GM21360 (cell line): ENCODE measurements around the gene TOR1B.

Experiments used
- ATAC-seq: cut with Tn5 transposase; IDR thresholded peaks from one replicate; pipeline ENCODE4 v1.9.1; 2021; ENCODE audit warnings: mild to moderate bottlenecking, moderate library complexity; ENCODE audit not compliant: unreplicated experiment

TOR1B gene

DNA sequence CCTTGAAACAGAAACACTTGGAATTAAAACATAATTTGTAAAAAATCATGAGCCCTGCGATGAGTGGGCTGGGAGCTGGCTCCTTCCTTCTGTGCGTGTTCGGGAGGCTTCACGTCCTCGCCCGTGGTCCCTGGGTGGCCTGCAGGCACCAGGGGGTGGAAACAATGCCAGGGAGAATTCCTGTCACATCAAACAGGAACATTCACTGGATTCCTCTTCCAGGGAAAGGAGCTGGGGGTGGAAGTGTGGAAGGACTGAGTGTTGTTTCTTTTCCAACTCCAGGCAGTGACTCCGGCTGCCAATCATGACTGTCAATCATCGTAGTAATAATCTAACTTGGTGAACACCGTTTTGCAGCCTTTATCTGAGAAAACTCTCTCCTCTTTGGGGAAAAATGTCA lies 10.7 kb downstream of the TOR1B start:
- ATAC-seq, result no peak

DNA sequence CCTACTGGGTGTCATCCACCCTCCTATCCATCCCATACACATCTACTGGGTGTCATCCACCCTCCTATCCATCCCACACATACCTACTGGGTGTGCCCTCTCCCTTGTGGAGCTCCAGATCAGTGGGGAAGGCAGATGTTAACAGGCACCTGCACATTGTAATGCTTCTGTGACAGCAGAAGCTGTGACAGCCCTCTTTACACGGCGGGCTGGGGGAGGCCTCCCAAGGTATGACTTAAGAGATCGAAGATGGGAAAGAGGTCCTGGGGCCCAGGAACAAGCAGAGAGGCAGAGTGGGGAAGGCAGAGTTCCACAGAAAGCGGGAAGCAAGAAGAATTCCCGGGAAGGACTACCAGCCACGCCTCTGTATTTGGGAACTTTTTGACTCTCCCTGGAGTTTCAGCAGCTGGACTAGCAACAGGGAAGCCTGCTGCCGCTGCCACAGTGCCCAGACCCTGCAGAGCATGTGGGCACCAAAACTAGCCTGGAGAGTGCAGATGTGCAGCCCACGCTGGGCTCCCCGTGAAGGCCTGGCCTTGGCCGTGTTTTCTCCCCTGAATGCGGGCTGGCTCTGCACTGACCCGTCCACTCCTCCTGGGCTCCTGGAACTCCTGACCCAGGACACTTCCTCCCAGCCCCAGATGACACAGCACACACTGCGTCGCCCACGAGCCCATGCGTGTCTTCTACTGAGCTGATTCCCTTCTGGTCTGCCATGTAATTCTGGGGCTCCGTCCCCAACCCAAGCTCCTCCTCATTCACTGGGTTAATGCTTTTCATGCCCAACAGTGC lies 11.6 kb downstream of the TOR1B start:
- ATAC-seq, result no peak

DNA sequence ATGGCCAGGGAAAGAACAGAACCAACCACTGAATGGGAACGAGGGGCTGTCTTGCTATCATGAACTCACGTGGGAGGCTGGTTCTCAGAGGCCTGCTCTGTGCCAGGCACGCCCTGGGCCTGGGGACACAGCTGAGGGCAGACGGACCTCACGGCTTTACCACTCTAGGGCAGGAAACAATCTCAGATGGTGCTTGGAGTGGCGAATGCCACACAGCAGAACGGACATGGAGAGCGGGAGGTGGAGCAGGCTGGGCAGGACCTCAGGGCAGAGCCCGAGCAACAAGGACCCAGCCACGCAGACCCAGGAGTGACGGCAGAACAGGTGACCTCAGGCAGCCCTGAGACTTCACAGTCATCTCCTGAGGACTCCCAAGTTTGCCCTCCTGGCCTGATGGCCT lies 12.3 kb downstream of the TOR1B start:
- no peak for ATAC-seq

DNA sequence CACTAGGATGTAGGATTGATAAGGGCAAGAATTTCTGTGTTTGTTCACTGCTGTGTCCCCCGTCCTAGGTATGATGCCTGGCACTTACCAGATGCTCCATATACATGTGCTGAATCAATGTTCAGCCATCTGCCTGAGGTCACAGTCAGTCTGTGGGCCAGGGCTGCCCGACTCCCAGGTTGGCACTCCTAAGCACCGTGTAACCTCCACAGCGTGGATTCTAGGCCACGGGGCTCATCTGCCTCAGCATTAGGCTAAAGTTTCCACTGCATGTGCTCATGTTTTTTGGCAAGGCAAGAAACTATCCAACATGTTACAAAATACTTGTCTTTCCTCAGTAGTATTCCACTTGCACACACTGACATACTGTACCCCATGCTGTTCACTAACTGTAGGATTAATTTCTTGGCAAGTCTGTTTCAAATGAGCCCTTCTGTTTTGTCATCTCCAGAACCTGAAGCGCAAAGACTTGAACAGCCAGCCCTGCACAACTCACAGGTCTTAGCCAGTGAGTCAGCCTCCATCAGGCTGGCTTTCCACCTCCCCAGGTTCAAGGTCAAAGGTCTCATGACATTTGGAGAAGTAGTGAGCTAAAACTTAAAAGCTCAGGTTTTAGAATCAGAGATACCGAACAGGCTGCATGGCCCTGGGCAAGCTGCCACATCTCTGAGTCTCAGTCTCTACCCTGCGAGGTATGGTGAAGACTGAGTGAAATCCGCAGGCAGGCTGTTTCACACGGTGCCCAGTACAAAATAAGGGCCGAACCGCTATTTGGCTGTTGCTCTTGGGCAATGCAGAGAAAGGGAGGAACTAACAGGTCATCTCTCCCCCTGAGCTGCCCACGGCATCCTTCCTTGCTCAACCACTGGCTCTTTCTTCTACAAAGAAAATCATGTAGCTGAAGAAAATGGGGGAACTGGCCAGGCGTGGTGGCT lies 13.8 kb downstream of the TOR1B start:
- ATAC-seq, result no peak

DNA sequence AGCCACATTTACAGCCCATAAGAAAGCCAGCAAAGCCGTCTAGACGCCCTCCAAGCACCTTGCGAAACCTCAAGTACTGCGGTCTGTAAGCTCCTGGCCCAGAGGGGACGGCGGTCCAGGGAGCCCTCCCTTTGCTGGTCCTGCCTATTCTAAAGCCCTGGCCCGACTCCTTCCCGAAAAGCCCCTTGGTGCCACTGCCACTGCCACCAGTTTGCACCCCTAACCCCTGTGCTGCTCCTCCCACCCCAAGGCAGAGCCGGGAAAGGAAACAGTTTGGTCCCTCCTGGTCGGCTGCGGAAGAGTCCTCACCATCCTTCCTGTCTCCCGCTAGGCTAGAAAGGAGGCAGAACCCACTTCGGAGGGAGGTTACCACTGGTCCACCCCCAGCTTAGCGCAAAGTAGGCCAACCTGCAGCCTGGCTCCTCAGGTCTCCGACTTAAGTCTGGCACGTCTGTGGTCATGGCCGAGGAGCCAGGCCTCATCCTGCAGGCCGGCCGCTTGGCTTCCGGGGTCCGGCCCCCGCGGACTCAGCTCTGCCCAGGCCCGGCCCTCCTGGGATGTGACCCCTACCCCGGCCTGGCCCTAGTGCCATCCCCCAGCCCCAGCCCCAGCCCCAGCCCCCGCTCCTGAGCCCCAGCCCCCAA lies 20.0 kb downstream of the TOR1B start:
- no peak for ATAC-seq

DNA sequence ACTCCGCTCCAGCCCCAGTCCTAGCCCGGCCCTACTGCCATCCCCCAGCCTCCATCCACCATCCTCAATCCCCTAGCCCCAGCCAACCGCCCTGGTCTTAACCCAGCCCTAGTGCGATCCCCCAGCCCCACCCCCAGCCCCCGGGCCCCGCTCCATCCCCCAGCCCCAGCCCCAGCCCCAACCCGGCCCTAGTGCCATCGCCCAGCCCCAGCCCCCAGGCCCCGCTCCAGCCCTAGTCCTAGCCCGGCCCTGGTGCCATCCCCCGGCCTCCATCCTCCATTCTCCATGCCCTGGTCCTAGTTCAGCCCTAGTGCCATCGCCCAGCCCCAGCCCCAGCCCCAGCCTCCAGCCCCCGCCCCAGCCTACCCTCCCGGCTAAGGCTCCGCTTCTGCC lies 20.6 kb downstream of the TOR1B start:
- no peak for ATAC-seq

DNA sequence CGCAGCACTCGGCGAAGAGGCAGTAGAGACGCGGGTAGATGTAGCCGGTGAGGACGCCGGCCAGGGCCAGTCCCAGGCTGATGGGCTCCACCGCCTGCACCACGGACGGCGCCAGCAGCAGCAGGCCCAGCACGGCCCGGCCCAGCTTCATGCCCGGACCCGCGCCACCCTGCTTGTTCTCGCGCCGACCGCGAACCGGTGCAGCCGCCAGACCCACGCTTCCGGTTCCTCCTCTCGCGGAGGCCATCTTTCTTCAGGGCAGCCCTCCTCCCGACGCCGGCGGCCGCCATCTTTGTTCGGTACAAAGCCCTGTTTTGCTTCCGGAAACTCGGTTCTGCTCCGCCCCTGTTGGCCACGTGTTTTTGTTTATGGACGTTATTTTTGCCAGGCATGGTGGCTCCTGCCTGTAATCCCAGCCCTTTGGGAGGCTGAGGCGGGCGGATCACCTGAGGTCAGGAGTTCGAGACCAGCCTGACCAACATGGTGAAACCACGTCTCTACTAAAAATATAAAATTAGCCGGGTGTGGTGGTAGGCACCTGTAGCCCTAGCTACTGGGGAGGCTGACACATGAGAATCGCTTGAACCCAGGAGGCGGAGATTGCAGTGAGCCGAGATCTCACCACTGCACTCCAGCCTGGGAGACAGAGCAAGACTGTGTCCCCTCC lies 21.1 kb downstream of the TOR1B start, which contains the start of gene TOR1A:
Gene TOR1A (minus strand): TSS at position 202 of the 667 bp plus-strand sequence. CDS start 51 bp downstream, at position 151.
- ATAC-seq, result peak; percentile 76

DNA sequence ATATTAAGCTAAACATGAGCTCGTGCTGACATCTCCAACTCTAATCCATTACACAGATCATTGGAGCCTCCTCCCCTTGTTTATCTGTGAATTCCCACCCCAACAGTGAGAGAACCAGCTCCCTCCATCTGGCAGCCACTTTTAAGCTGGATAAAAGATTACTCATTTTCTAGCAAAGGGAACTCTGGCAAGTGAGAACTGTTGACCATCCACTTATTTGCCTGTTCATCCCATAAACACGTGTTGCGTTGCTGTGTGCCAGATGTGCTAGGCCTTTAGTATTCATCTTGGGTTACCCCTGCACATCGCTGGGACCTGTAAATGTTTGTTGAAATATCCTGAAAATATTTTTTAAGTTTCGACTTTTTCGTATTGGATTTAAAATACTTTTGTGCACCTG lies 23.4 kb downstream of the TOR1B start:
- ATAC-seq, result no peak

DNA sequence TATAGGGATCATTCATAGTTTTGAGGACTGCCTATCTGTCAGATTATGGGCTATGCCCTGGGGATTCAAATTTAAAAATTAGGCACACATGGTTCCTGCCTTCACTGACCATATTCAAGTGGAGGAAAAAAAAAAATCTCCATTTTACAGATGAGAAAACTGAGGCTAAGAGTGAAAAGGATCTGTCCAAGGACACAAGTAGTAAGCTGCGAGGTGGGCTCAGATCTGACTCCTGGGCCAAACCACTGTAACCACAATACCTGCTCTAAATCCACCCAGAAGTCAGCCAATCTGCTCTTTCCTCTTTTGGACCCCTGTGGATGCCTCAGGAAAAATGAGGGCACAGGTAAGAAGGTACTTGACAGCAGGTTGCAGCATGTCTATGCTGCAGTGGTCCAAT lies 23.8 kb downstream of the TOR1B start:
- ATAC-seq, result no peak

DNA sequence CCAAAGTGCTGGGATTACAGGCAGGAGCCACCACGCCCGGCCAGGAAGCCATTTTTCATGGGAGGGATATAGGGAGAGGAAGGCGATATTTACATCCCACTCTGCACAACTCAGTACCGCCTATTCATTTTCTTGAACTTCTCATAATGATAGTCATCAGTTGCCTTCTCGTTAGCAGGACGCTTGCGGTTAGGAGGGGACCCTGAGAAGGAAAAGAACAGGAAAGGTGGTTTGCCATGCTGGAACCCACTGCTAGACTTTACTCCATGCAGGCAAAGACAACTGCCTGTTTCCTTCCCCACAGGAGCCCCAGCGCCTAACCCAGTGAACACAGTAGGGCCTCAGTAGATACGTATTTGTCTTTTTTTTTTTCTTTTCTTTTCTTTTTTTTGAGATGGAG lies 25.1 kb downstream of the TOR1B start:
- ATAC-seq, result no peak

DNA sequence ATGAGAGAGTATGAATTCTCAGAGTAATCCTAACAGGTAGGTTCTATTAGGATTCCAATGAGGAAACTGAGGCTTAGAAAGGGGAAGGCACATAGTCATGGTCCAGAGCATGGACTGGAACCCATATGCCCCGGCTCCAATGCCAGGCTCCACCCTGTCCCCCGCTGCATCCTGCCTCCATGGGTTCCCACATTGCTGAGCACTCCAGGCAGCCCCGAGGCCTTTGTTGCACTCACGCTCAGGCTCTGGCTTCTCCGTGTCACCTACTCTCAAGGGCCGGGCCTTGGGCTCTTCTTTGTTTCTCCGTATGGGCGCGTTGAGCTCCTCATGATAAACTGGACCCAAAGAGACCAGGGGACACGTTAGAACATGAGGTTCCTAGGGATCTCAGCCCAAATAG lies 26.0 kb downstream of the TOR1B start:
- ATAC-seq, result no peak

DNA sequence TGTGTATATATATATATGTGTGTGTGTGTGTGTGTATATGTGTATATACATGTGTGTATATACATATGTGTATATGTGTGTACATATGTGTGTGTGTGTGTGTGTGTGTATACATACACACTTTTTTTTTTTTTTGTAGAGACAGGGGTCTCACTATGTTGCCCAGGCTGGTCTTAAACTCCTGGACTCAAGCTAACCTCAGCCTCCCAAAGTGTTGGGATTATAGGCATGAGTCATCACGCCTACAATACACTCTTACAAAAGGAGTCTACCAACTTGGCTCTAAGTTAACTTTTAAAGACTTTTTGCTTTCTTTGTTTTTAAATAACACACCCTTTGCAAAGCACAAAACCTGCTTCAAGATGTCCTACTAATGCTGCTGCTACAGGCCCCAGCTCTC lies 30.0 kb downstream of the TOR1B start:
- no peak for ATAC-seq

DNA sequence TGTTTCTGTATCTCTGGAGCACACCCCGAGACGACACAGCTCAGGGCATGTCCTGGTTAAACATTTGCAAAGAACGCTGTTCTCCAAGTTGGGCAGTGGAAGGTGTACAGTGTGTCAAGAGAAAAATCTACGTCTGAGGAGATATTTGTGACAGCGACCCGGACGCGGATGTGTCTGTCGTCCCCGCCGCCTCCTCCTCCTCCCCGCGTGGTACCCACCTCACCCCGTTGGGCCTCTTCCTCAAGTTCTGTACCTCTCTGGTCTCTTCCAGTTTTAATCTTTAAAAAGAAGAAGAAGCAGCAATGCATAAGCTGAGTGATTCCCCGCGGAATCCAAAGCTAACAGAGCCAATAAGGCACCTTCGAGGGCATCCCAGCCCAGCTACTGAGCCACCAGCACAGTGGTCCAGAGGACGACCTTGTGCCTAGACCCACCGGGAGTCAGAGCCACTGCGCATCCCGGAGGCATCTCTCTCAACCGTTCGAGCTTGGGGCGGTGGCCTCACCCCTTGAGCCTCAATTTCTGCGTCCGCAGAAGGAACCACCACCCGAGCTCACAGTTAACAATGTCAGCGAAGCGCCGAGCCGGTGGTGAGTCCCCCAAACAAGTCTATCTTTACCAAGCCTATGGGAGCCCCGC lies 31.6 kb downstream of the TOR1B start:
- peak; percentile 4 for ATAC-seq

DNA sequence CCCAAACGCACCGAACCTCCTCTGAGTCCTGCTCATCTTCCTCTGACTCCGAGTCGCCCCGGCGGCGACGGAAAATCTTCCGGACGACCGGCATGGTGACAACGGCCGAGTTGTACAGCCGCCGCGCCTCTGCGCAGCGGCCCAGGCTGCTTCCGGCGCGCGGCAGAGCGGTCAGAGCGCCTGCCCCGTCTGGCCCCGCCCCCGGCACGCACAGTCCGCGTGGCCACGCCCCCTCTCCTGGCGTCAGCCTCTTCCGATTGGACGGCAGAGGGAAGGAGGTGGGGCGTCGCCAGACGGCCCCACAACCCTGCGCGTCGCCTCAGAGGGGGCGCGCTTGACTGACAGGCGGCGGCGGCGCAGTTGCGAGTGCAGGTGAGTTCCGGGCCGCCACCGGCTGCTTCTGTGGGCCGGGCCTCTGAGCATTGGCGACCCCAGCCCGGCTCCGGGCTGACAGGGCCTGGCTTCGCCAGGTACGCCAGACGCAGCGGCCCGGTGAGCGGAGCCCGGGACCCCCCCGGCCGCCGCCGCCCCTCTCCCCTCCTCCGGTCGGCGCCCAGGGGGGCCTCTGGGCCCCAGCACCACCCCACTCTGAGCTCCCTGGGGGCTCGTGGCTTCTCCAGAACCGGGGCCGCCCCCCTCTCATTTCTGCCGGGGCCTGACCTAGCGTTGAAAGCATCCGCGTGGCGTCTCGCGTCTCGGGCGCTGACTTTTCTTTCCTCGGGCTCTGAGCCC lies 32.3 kb downstream of the TOR1B start, which contains the start of the genes C9orf78 and USP20:
Gene C9orf78 (minus strand): TSS at position 148 of the 732 bp plus-strand sequence. CDS start 54 bp downstream, at position 94.
Gene USP20 (plus strand): TSS at position 331 of the 732 bp plus-strand sequence. CDS start 17,098 bp downstream, outside the sequence.
- ATAC-seq, result peak; percentile 91

DNA sequence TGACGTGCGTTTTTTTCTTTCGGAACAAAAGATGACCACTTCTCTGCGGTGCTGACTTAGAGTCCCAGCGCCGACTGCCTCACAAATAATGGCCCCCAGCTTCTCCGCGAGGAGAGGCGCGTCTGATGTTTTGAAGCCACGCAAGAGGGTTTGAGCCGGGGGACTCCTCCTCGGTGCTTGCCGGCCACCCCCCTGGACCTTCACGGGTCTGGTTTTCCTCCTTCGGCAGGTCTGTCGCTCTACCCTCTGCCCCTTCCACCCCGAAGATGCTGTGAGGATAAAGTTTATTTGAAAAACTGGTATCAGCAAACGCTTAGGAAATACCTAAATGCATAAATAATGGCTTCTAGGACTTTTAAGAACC lies 32.9 kb downstream of the TOR1B start:
- no peak for ATAC-seq

DNA sequence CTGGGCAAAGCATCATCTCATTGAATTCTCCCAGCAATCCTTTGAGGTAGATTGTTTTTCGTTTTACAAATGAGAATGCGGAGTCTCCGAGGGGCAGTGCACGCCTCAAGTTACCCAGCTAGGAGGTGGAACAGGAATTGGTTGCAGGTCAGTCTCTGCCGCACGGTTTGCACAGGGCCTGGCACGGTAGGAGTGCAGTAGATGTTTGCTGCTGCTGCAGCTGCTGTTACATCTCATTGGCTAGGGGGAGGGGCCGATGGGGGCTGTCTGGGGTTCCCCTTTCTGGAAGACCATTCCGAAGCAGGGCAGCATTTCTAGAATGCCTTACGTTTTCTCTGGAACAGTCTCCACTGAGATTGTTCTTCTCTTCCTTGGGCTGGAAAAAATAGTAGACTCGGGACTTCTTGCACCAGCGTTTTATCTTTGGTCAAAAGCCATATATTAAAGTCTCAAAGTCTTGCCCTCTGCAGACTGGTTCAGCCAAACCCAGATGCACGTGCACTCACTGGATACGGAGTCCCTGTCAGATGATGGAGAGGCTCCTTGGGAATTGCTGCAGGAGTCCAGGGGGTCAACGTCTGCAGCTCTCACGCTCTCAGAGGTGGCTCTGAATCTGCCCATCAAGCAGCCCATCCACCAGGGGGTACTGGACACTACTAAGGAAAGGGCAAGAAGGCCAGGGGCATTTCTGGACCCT lies 33.5 kb downstream of the TOR1B start:
- ATAC-seq, result no peak

DNA sequence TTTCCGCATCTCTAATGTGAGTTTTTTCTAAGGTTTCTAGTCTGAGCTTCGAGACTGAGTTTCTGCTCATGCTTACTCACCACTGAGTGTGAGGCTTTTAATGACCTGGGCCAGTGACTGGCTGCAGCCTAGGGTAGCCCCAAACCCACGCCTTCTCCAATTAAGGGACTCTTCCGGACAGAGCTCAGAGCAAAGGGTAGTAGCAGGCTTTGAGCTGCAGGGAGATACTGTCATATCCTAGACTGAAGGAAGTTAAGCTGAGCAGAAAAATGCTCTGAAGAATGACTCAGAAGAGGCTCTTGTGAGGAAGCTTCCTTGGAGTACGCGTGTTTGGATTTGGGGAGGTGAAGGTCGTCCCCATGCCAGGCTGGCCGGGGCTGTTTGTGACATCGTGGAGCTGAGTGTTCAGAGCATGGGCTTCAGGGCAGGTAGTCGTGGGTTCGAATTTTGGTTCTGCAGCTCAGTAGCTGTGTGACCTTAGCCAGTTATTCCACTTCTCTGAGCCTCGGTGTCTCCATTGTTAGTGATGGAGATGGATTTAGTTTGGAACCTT lies 35.8 kb downstream of the TOR1B start:
- ATAC-seq, result no peak

DNA sequence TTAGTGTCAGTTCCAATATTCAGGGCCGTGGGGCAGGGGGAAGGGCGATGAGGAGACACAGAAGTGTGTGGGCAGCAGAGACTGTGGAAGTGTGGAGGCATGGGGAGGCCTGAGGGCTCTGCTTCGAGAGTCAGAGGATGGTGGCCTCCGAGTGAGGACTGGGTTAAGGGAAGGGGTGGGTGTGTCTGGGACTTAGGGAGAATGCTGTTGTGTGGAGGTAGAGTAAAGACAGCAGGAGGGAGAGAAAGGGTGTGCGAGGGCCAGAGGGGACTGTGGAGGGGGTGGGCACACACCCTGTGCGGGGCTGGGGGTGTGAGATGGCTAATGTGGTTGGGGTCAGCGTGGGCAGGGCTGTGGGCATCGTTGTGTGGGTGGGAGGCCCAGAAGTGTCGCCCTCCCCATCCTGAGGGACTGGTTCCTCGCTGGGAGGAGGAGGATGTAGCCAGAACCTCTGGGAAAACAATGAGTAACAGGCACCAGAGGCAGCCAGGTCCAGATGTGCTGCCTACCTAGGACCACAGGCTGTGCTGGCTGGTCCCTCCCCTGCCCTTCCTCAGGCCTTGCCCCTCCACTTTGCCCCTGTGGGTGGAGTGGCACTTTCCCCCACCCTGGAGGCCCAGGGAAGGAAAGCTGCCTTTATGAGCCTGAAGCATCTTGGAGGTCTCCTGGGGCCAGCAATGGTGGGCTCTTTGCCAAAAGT lies 36.5 kb downstream of the TOR1B start:
- no peak for ATAC-seq
